Endothelial cell of umbilical vein (primary cell): Measurements from ENCODE around the gene FOXL1. TPM values are rescaled to one million over a fixed set of nuclear protein-coding genes. Genes with fewer than 3 reads are reported as not detected.

Experiments used
- BruUV-seq: library from RNA; stranded (reverse); fragments of 400-500 nt; replicated peaks from 2 replicates; lab custom pipeline; 2021; lab: Mats Ljungman, UMichigan
- CTCF ChIA-PET: fragments of 300-600, 350-600 bp; sonication (Branson Sonifier 250); formaldehyde crosslinking; loops from one replicate; lab custom pipeline; 2021; ENCODE audit warnings: antibody characterized with exemption, inconsistent platforms; lab: Charles Lee
- POLR2A ChIA-PET: fragments of 300-600, 350-600 bp; sonication (Branson Sonifier 250); formaldehyde crosslinking; loops from one replicate; lab custom pipeline; 2021; ENCODE audit warnings: antibody characterized with exemption, inconsistent platforms; lab: Charles Lee
- DNase-seq: peaks from one replicate; pipeline ENCODE4 v3.0.0-alpha.2; 2011; ENCODE audit warnings: low read depth, low spot score
- FAIRE-seq: peaks from 2 replicates; lab custom pipeline; 2011; peaks lifted over from hg19 to GRCh38; lab: Jason Lieb, UNC
- H2AFZ ChIP-seq: 2 replicates; pipeline ENCODE4 v1.6.0; 2012; ENCODE audit warnings: low read depth, low read length, control low read depth, inconsistent platforms
- H3K27ac ChIP-seq: 2 replicates; pipeline ENCODE4 v1.5.1; 2011; ENCODE audit warnings: low read depth, mild to moderate bottlenecking, control low read depth, low read length, moderate library complexity; ENCODE audit not compliant: insufficient read depth
- H3K27me3 ChIP-seq, 2 experiments: 2 replicates each; pipeline versions ENCODE4 v1.6.0 to v1.6.1; 2011; ENCODE audit warnings: low read length in 2 of 2, mixed read lengths in 1 of 2; ENCODE audit not compliant: control insufficient read depth in 2 of 2, insufficient read depth in 2 of 2
- H3K36me3 ChIP-seq, 2 experiments: 2 replicates in 1 of 2; 3 replicates in 1 of 2; pipeline ENCODE4 v1.5.1; 2011; ENCODE audit warnings: low read length in 2 of 2, mild to moderate bottlenecking in 1 of 2, moderate library complexity in 1 of 2; ENCODE audit not compliant: control insufficient read depth in 2 of 2, insufficient read depth in 2 of 2; ENCODE audit errors: extremely low read depth in 1 of 2
- H3K4me1 ChIP-seq: 3 replicates; pipeline ENCODE4 v1.5.1; 2011; ENCODE audit warnings: mild to moderate bottlenecking, low read length; ENCODE audit not compliant: control insufficient read depth, insufficient read depth; ENCODE audit errors: extremely low read depth
- H3K4me2 ChIP-seq: 2 replicates; pipeline ENCODE4 v1.6.1; 2011; ENCODE audit warnings: low read length, control low read depth, mixed read lengths; ENCODE audit not compliant: insufficient read depth
- H3K4me3 ChIP-seq, 3 experiments: fragments of 200-600 bp in 1 of 3; sonication (generic), shearing (Covaris generic) in 1 of 3; replicated peaks in 1 of 3; 2 replicates each; pipeline ENCODE4 v1.5.1; 2011 to 2016; ENCODE audit warnings: control low read depth in 3 of 3, low read length in 3 of 3, mild to moderate bottlenecking in 2 of 3, inconsistent platforms in 1 of 3, low read depth in 1 of 3, moderate library complexity in 1 of 3; ENCODE audit not compliant: insufficient read depth in 1 of 3
- H3K79me2 ChIP-seq: 2 replicates; pipeline ENCODE4 v1.6.0; 2012; ENCODE audit warnings: low read length, inconsistent platforms; ENCODE audit not compliant: control insufficient read depth, insufficient read depth
- H3K9ac ChIP-seq: replicated peaks from 2 replicates; pipeline ENCODE3; 2011; ENCODE audit warnings: low read length, control low read depth; ENCODE audit not compliant: insufficient read depth; ENCODE audit errors: extremely low read depth
- H3K9me1 ChIP-seq: replicated peaks from 3 replicates; pipeline ENCODE4 v1.6.0; 2011; ENCODE audit warnings: mild to moderate bottlenecking, low read length; ENCODE audit not compliant: control insufficient read depth, insufficient read depth; ENCODE audit errors: extremely low read depth
- H3K9me3 ChIP-seq: replicated peaks from 2 replicates; pipeline ENCODE4 v1.5.1; 2012; ENCODE audit warnings: low read length, inconsistent platforms; ENCODE audit not compliant: control insufficient read depth, insufficient read depth
- H4K20me1 ChIP-seq: replicated peaks from 2 replicates; pipeline ENCODE3; 2011; ENCODE audit warnings: mild to moderate bottlenecking, low read length; ENCODE audit not compliant: control insufficient read depth, insufficient read depth; ENCODE audit errors: extremely low read depth
- GATA2 ChIP-seq: IDR thresholded peaks from 2 replicates; pipeline ENCODE4 v1.7.0; 2011; ENCODE audit warnings: low read depth, mild to moderate bottlenecking, moderate library complexity, mixed read lengths, low read length; ENCODE audit not compliant: insufficient read length, insufficient read depth
- MYC ChIP-seq: IDR thresholded peaks from one replicate; pipeline ENCODE4 v1.6.1; 2011; ENCODE audit warnings: mild to moderate bottlenecking, low read depth, low read length
- POLR2A ChIP-seq: IDR thresholded peaks from 2 replicates; pipeline ENCODE4 v1.6.1; 2012; ENCODE audit warnings: low read depth, mild to moderate bottlenecking, control low read depth, low read length
- POLR2AphosphoS5 ChIP-seq: IDR thresholded peaks from 2 replicates; pipeline ENCODE4 v1.6.1; 2012; ENCODE audit warnings: low read depth, mild to moderate bottlenecking, control low read depth, low read length, moderate library complexity; ENCODE audit not compliant: insufficient read depth
- dilution Hi-C: fragments of 300-500 bp; cut with MboI; formaldehyde crosslinking; loops from one replicate; pipeline ENCODE4 v1.15.0; 2019; ENCODE audit warnings: low sequenced_read_pairs; ENCODE audit not compliant: extremely low pct_ligation_motif_present
- intact Hi-C: fragments of 100-400 bp; cut with micrococcal nuclease; formaldehyde crosslinking; loops from one replicate; pipeline ENCODE4 v1.10.0; 2022
- polyA plus RNA-seq, 4 experiments: library from polyadenylated mRNA; depleted of rRNA in 3 of 4; stranded (reverse) in 3 of 4; unstranded in 1 of 4; fragments of >200 nt; gene quantifications; 2 replicates each; pipeline versions ENCODE4 v1.2.1 to v1.2.3, GENCODE V29; 2011 to 2012; ENCODE audit warnings: missing spikeins in 1 of 4
- total RNA-seq: library from RNA; stranded (reverse); gene quantifications from 2 replicates; pipeline ENCODE4 v1.2.3, GENCODE V29; 2021
- TF ChIP-seq, protein P1 (sequence below), 2 donors: IDR thresholded peaks; 1 replicate in 1 of 2; 2 replicates in 1 of 2; pipeline ENCODE4 v1.5.1; 2011; ENCODE audit warnings: low read length in 2 of 2, mild to moderate bottlenecking in 2 of 2, moderate library complexity in 2 of 2, control low read depth in 1 of 2, inconsistent platforms in 1 of 2, low read depth in 1 of 2; ENCODE audit not compliant: insufficient read depth in 1 of 2; ENCODE audit errors: extremely low read depth in 1 of 2

The FOXL1 gene
- total and polyA plus RNA-seq, 2 donors (not counting 3 experiments of a cell fraction or from before 2014, with no cell fraction given) = 2.8 to 3.8 TPM

DNA sequence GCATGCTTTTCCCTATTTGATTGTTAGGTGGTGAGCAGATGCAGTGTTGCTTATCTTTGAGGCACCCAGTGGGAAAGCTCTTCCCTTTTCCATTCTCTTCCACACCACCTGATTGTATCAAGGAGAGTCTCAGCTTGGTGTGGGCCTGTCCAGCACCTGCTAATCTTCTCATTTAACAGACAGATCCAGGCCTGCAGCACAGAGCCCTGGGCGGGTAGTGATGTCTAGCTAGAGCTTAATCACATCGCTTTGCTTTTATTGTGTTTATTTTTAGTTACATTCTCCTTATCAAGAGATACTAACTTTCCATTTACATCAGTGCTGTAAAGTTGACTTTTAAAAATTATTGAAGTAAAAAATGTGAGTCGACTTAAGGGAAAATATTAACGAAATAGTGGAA, 24.2 kb downstream of the FOXL1 start:
- Histone ChIP-seq H3K9ac (no peak overlapping the region), H3K27ac (no peak overlapping the region), H3K9me1 (no peaks in the 10 kb centered on the region), H4K20me1 (no peaks in the 10 kb centered on the region), H3K4me3 (no peak overlapping the region), H3K36me3 (no peaks in the 10 kb centered on the region), H2AFZ (no peak overlapping the region), H3K27me3 (no peaks in the 10 kb centered on the region), H3K4me2 (no peak overlapping the region), H3K9me3 (no peaks in the 10 kb centered on the region), H3K79me2 (no peaks in the 10 kb centered on the region), H3K4me1 (no peaks in the 10 kb centered on the region)
- intact Hi-C loops (no loop called here), dilution Hi-C loops (no loop called here)
- ChIA-PET CTCF (no interaction called here), POLR2A (no interaction called here)
- TF ChIP-seq POLR2AphosphoS5 (no peak), POLR2A (no peak), GATA2 (no peak)
- BruUV-seq = no TSS peak
- DNase-seq = no peak
- no peak for FAIRE-seq

DNA sequence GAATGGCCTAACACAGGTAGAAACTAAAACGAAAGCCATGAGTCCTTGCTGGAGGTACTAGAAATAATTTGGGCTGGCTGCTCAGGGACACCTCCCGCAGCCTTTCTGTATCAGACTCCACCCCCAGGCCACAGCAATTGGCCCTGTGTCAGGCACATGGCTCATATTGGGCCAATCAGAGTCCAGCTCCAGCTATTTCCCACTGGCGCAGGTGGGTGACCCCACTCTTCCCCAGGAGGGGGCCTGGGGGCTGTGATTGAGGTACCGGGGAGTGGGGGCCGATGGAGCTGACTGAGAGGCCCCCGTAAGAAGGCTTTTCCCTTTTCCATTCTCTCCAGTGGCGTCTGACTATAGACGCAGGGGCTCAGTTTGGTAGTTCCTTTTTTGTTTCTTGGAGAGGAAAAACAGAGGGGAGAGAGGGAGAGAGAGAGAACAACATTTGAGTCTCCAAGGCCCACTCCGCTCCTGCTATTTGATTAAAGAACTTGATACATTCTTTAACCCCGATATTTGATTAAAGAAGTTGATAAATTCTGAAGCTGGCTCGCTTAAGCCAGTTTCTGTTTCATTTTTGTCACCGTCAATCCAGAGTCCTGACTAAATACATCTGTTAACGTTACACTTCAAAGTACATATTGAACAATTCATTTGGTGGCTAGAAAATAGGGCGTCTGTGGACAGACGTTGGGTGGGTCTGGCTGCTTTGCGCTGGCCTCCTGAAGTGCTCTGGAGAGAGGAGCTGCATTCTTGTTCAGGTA, 26.3 kb downstream of the FOXL1 start:
- no peak for DNase-seq
- Histone ChIP-seq H3K36me3 (no peaks in the 10 kb centered on the region), H3K79me2 (no peaks in the 10 kb centered on the region), H3K27ac (no peak overlapping the region), H3K9me3 (no peaks in the 10 kb centered on the region), H3K9me1 (no peaks in the 10 kb centered on the region), H4K20me1 (no peaks in the 10 kb centered on the region), H3K27me3 (no peaks in the 10 kb centered on the region), H2AFZ (no peak overlapping the region), H3K4me3 (no peak overlapping the region), H3K4me2 (no peak overlapping the region), H3K9ac (no peak overlapping the region), H3K4me1 (no peaks in the 10 kb centered on the region)
- CTCF ChIA-PET = interaction anchor here (0.8 to 1.0 kb wide), 2 partner anchors 8 to 28 kb away, joined by 3 read pairs; no protein-coding TSS in a partner anchor
- dilution Hi-C loops (no loop called here), intact Hi-C loops (no loop called here)
- POLR2A ChIA-PET = no interaction called here
- no TSS peak for BruUV-seq
- no peak for TF ChIP-seq MYC
- TF ChIP-seq POLR2AphosphoS5 = no peak
- TF ChIP-seq, protein P1, sequence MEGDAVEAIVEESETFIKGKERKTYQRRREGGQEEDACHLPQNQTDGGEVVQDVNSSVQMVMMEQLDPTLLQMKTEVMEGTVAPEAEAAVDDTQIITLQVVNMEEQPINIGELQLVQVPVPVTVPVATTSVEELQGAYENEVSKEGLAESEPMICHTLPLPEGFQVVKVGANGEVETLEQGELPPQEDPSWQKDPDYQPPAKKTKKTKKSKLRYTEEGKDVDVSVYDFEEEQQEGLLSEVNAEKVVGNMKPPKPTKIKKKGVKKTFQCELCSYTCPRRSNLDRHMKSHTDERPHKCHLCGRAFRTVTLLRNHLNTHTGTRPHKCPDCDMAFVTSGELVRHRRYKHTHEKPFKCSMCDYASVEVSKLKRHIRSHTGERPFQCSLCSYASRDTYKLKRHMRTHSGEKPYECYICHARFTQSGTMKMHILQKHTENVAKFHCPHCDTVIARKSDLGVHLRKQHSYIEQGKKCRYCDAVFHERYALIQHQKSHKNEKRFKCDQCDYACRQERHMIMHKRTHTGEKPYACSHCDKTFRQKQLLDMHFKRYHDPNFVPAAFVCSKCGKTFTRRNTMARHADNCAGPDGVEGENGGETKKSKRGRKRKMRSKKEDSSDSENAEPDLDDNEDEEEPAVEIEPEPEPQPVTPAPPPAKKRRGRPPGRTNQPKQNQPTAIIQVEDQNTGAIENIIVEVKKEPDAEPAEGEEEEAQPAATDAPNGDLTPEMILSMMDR (IDR thresholded peaks at IDR 0.05; ENCODE audit: extremely low read depth in 1 of 2, insufficient read depth in 1 of 2, low read depth in 1 of 2, low read length in 2 of 2) = no peak
- no peak for TF ChIP-seq GATA2
- no peak for FAIRE-seq
